Mucosa of descending colon (tissue), 3 donors: Measurements from ENCODE around the gene TMEM218. TPM values are rescaled to one million over a fixed set of nuclear protein-coding genes. Genes with fewer than 3 reads are reported as not detected.

ENCODE experiments used
- ATAC-seq: fragments of 200-7000 bp; cut with Tn5 transposase; one replicate; pipeline ENCODE4 v1.9.1; 2020; ENCODE audit warnings: mild to moderate bottlenecking, moderate library complexity
- DNase-seq, 3 donors: peaks; one replicate each; pipeline ENCODE4 v3.0.0-alpha.2; 2020
- H3K36me3 ChIP-seq: fragments of 200-600 bp; one replicate; pipeline ENCODE4 v1.8.0; 2021; ENCODE audit warnings: low read depth, mild to moderate bottlenecking
- H3K4me1 ChIP-seq: fragments of 200-600 bp; one replicate; pipeline ENCODE4 v1.8.0; 2021; ENCODE audit warnings: low read depth, mild to moderate bottlenecking
- H3K4me3 ChIP-seq: fragments of 200-600 bp; one replicate; pipeline ENCODE4 v1.8.0; 2021; ENCODE audit warnings: mild to moderate bottlenecking
- H3K9me3 ChIP-seq: fragments of 200-600 bp; one replicate; pipeline ENCODE4 v1.8.0; 2021; ENCODE audit warnings: mild to moderate bottlenecking
- intact Hi-C, 2 donors: fragments of 100-400 bp; cut with DNase I in 1 of 2; cut with micrococcal nuclease in 1 of 2; formaldehyde crosslinking; loops; one replicate each; pipeline versions ENCODE4 v1.11.0 to v1.11.1; 2022; cut with DNase I, micrococcal nuclease
- total RNA-seq, 3 donors: library from RNA; stranded (reverse); fragmentation: NEBNext Ultra II Directional in 2 of 3; extraction: Animal tissue kit (Norgen Biotek cat#: 25700) in 2 of 3; gene quantifications; one replicate each; pipeline versions ENCODE4 v1.2.1 to v1.2.4, GENCODE V29; 2021 to 2023
- TF ChIP-seq, protein P1 (sequence below): fragments of 200-600 bp; IDR thresholded peaks from one replicate; pipeline ENCODE4 v1.8.0; 2022; ENCODE audit warnings: antibody characterized with exemption, mild to moderate bottlenecking
- donor health status: DM: no; HTN: no; CAD: no; lungs with moderate emphysema.
- donor health status: DM: no; HTN: no; CAD: no.
- donor health status: DM: no; HTN: yes; CAD: no.

TMEM218 gene
- total RNA-seq, 3 donors from 2014 or later = 12.5 to 16.9 (median 16.1) TPM

DNA sequence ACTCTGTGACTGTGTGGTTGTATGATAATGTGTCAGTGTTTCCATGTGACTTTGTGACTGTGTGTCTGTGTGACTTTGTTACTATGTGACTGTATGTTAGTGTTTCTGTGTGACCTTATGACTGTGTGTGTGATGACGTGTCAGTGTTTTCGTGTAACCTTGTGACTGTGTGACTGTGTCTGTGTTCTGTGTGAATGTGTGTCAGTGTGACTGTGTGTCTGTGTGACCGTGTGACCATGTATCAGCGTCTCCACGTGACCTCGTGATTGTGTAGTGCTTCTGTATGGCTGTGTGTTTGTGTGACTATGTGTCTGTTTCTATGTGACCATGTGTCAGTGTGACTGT, 43.6 kb upstream of the TMEM218 start:
- ATAC-seq (no peak), DNase-seq (no peak)
- Histone ChIP-seq H3K9me3 (no peaks in the 10 kb centered on the region), H3K36me3 (no peaks in the 10 kb centered on the region), H3K4me3 (no peak overlapping the region), H3K4me1 (no peaks in the 10 kb centered on the region)
- intact Hi-C loops = no loop called here
- TF ChIP-seq, protein P1, sequence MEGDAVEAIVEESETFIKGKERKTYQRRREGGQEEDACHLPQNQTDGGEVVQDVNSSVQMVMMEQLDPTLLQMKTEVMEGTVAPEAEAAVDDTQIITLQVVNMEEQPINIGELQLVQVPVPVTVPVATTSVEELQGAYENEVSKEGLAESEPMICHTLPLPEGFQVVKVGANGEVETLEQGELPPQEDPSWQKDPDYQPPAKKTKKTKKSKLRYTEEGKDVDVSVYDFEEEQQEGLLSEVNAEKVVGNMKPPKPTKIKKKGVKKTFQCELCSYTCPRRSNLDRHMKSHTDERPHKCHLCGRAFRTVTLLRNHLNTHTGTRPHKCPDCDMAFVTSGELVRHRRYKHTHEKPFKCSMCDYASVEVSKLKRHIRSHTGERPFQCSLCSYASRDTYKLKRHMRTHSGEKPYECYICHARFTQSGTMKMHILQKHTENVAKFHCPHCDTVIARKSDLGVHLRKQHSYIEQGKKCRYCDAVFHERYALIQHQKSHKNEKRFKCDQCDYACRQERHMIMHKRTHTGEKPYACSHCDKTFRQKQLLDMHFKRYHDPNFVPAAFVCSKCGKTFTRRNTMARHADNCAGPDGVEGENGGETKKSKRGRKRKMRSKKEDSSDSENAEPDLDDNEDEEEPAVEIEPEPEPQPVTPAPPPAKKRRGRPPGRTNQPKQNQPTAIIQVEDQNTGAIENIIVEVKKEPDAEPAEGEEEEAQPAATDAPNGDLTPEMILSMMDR = no peak

DNA sequence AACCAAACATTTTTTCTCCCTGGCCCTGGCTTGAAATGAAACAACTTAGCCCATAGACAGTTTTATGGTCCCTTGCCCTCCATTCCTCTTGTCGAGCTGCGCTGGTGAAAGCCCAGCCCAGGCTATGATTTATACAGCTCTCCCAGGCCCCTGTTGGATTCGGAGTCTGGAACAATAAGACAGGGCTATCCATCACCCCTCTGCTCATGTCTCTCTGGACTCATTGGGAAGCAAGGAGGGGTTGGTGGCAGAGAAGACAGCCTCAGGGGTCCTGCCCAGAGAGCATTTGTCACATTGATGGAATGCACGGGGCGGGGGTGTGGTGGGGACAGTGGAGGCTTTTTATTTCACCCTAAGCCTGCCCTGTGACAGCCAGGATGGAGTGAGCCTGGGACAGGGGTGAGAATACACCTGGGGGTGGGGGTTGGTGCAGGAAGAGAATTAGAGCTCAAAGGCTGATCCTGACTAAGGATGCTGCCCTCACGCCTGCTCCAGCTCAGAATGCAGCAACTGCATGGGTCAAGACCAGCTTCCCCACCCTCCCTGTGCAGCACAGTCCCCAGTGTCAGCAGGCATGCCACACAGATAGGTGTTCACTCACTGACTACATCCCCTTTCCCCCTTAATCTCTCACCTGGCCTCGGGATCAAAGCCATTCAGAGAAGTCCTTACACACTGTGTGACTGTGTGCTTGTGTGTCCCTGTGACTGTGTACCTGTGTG, 43.1 kb upstream of the TMEM218 start:
- DNase-seq (no peak), ATAC-seq (no peak)
- no peaks in the 10 kb centered on the region for H3K36me3 ChIP-seq
- H3K4me1 ChIP-seq = no peaks in the 10 kb centered on the region
- H3K9me3 ChIP-seq = no peaks in the 10 kb centered on the region
- TF ChIP-seq, protein P1 = no peak
- H3K4me3 ChIP-seq = no peak overlapping the region
- intact Hi-C loops = no loop called here

DNA sequence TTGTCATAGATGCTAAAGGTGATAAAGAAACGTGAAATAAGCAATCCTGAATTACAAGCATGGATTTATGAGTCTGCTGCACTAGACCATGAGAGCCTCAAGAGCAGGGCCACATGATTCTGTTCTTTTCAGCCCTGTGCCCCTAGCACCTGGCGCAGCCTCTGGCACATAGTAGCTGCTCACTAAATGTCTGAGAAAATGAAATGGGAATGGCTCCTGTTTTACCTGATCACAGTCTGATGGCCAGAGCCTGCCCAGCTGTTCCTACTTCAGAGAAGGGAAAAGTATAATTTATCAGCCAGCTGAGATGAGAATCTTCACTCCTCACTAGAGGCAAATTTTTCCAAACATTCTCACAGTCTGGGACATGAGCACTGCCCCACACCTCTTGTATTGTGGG, 42.4 kb upstream of the TMEM218 start:
- H3K36me3 ChIP-seq = no peaks in the 10 kb centered on the region
- H3K4me3 ChIP-seq = no peak overlapping the region
- DNase-seq (no peak), ATAC-seq (no peak)
- TF ChIP-seq, protein P1 = no peak
- no peaks in the 10 kb centered on the region for H3K4me1 ChIP-seq
- H3K9me3 ChIP-seq = no peaks in the 10 kb centered on the region
- intact Hi-C loops = no loop called here

DNA sequence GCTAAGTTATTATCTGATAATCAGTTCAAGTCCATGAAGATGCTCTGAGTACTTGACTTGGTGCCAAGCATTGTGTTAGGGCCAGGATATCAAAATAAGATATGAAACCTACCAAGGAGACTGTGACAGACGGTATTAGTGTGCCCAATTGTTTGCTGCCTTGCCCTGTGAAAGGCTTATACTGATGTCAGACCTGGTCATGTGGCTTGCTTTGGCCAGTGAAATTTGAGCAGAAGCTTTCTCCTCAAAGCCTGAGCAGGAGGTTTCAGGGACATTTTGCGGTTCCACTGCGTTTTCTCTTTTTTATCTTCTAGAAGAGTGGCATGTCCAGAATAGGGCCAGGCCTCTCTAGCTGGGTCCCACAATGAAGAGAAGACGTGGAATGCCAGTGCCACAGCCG, 37.3 kb upstream of the TMEM218 start:
- H3K4me1 ChIP-seq = no peaks in the 10 kb centered on the region
- DNase-seq = no peak
- no peak for ATAC-seq
- no peak overlapping the region for H3K4me3 ChIP-seq
- intact Hi-C loops = loop anchor here in 1 of 2 donors (10.0 kb wide), 1 partner anchor 184 kb away; no protein-coding TSS in a partner anchor
- no peaks in the 10 kb centered on the region for H3K36me3 ChIP-seq
- TF ChIP-seq, protein P1 = no peak
- no peaks in the 10 kb centered on the region for H3K9me3 ChIP-seq

DNA sequence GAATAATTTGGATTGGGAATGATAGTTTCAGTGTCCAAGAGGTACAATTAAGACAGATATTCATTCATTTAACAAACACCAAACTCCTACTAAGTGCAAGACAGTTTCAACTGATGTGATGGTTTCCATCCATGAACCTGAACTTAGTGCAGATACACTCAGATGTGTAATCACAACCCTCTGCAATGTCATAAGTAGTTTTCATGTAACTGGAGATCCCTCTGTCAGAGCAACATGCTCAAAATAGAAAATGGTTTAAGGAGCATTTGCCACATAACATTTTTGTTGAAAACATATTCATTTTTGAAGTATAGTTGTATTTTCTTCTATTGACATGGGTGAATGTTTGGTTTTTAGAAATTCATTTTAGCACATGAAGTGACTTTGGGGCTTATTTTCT, 36.6 kb upstream of the TMEM218 start:
- intact Hi-C loops = loop anchor here in 1 of 2 donors (10.0 kb wide), 1 partner anchor 183 kb away; no protein-coding TSS in a partner anchor

More for the DNA sequence above, 36.6 kb upstream of the TMEM218 start:
- Histone ChIP-seq H3K4me1 (no peaks in the 10 kb centered on the region), H3K36me3 (no peaks in the 10 kb centered on the region), H3K9me3 (no peaks in the 10 kb centered on the region), H3K4me3 (no peak overlapping the region)
- ATAC-seq = no peak
- TF ChIP-seq, protein P1 = no peak
- DNase-seq = no peak
